ENCODE measurements around the gene PDE3A.
"Not testable (repeated sequence)": the region's sequence is repeated elsewhere in the genome, so short reads cannot be mapped to it uniquely, and the experiment has no call there.

Gene PDE3A

GRCh38 chr12:20368114-20368650, at the start of gene PDE3A:
Gene PDE3A (plus strand): TSS chr12:20368537. CDS start chr12:20369285, 748 bp downstream.
- no peak for DNase-seq (ENCODE audit: low spot score)

GRCh38 chr12:20319366-20319765, 49.0 kb upstream of the PDE3A start:
- DNase-seq (ENCODE audit: low spot score), result no peak

DNA sequence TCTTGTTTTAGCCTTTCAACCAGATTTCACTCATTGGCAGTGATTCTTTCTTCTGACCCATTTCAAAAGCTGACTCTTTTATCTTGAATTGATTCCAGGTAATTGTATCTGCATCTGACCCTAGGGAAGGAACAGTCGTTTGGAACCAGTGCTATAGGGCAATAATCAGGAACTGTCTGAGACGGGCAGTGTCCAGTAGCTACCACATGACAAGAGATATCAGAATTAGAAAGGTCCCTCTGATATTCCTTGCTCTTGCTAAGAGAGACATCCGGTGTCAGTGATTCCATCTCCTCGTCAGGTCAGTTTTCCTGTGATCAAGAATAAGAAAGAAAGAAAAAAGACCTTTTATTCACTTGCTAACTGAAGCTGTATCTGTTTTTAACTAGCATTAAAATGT, 47.8 kb upstream of the PDE3A start:
- no peak for DNase-seq (ENCODE audit: low spot score)

GRCh38 chr12:20330826-20331505, 37.4 kb upstream of the PDE3A start:
- not testable (repeated sequence) for DNase-seq (ENCODE audit: low spot score)

DNA sequence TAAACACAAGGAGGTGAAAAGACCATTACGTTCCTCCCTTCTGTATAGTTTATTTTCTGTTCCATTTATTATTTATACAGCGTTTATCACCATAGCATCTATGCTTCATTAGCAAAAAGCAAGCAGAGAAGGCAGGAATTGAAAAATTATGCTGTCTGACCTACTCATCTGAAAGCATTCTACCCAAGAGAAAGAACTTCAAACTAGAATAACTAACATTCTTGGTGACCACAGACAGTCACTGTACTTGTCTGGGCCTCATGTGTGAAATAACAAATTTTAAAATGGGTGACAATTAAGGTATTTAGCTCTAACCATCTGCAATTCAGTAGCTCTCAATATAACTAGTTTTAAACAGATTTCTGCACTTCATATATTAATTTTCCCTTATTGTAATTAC, 29.3 kb upstream of the PDE3A start:
- no peak for DNase-seq (ENCODE audit: low spot score)

- no peak for DNase-seq (ENCODE audit: low spot score)
Measured at GRCh38 chr12:20342111-20342510, 26.2 kb upstream of the PDE3A start.

DNA sequence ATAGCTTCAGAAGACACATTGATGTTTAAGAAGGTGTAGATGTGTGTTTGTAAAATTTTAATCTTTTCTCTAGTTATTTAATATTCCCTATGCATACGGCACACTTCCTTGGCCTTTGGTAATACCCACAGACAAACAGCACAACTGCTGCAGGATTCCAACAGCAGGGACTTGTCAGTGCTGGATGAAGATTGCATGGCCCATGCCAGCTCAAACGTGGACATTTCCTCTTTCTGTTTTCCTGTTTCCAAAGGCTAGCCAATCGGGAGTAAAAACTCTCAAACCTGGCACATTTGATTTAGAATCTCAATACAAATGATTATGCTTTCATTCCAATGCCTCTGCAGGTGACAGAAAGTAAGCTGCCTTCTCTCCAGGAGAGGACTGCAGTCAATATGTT, 22.5 kb upstream of the PDE3A start:
- DNase-seq (ENCODE audit: low spot score), result no peak

DNA sequence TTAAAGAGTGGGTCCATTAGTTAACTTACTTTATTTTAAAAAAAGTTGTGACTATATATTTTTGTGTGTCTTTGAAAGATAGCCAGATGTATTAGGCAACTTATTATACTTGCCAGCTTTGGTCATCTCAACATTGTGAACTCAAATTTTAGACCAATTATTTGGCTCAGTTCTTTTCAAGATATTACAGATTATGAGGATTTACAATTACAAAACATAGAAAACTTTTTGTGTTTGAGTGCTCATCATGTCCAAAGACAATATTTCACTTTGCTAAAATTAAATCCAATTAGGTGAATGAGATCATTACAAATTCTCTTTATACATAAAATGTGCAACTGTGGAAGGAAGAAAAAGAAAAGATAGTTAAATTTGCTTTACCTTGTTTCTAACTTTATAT, 18.3 kb upstream of the PDE3A start:
- DNase-seq (ENCODE audit: low spot score), result no peak

DNA sequence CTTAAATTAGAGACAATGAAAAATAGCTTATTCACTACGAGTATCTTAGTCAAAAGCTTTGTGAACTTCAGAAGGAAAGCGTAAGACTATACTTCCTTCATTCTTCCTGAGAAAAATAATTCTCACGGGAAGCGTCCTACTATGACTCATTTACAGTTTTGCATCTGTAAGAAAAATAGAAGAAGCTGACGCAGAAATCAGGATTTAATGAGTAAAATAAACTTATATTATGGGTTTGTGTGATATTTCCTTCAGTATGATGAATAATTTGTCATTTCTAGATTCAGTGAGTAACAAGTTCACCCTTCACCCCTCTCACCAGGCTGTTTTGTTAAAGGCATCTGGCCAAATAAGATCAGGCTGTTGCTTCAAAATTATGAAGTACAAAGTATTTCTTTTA, 17.8 kb upstream of the PDE3A start:
- DNase-seq (ENCODE audit: low spot score), result no peak

GRCh38 chr12:20351406-20351805, 16.9 kb upstream of the PDE3A start:
- no peak for DNase-seq (ENCODE audit: low spot score)

DNA sequence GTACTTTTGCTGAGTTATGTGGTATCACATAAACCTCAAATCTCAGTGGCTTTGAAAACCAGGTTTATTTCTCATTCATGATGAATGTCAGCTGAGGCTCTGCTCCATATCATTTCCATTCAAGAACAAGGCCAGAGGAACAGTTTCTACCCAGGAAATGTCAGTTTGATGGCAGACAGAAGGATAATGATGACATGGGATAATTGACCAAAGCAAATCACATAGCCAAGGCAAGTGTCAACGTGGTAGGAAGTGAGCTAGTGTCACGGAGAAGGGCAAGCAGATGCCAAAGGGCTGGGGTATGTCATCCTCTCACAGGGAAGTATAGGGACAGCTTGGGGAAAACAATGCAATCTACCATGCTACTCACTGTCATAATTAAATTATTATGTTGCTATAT, 12.3 kb upstream of the PDE3A start:
- no peak for DNase-seq (ENCODE audit: low spot score)

DNA sequence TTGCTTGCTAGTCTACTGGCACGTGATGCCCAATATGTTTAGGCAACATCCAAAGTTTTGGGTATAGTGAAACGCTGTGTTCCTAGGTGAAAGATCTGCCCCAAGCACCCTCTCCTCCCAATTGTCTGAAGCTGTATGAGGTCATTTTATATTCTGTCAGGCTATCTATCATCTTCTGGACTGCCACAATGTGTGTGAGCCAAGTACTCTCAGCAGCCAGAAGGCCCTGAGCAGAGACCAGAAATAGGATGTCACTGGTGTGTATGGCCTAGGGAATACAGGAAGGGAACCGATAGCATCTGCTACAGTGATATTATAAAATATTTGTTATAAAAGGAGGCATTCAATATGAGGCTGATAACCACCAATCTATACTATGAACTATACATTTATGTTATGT, 7.9 kb upstream of the PDE3A start:
- no peak for DNase-seq (ENCODE audit: low spot score)

DNA sequence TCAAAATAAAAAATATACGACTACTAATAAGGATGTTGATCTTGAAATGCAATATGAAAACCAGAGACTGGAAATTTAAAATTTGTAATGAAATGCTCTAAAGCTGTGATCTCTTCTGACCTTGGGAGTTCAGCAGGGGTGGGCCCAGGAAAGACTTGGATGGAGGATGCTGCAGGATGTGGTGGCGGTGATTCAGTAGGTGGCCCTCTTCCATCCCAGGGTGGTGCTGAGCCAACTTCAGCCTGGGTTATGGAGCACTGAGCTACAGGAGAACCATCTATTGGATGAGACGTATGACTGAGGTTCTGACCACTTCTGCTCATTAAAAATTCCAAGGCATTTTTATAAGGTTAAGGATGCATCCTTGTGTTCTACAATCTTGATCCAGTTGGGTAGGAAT, 6.9 kb upstream of the PDE3A start:
- DNase-seq (ENCODE audit: low spot score), result no peak

DNA sequence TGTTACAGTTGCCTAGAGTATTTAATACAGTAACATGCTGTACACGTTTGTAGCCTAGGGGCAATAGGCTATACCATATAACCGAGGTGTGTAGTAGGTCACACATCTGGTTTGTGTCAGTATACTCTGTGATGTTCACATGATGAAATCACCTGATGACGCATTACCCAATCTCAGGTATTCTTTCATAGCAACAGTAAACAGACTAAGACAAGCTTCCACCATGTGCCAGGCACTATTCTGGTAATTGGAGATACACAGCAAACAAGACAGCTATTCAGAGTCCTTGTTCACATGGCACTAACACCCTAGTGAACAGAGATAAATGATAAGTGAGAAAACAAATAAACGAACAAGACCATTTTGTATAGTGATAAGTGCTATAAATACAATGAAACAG, 3.8 kb upstream of the PDE3A start:
- no peak for DNase-seq (ENCODE audit: low spot score)

GRCh38 chr12:20366776-20367409, 1.4 kb upstream of the PDE3A start:
- no peak for DNase-seq (ENCODE audit: low spot score)

DNA sequence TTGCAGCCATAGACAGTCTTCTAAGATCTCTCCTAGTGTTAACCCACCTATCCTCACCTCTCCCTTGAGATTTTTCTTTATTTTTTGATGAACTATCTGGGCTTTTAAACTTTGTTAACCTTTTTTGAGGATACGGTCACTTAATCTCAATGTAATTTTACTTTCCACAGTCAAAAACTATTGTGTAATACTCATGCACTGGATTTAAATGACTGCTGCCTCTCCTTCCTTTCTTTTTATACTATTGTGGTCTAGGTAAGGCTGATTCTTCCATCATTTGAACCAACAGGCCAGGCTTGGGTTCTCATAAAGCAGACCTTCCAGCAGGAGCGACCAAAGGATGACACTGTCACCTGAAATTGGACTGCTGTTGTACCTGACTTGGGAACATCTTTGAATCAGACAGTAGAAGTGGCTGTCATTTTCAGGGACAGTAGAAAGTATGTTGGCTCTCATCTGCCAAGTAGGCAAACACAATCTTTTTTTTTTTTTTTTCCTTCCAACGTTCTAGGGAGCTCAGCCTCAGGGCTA, 689 bp upstream of the PDE3A start:
- DNase-seq (ENCODE audit: low spot score), result no peak

DNA sequence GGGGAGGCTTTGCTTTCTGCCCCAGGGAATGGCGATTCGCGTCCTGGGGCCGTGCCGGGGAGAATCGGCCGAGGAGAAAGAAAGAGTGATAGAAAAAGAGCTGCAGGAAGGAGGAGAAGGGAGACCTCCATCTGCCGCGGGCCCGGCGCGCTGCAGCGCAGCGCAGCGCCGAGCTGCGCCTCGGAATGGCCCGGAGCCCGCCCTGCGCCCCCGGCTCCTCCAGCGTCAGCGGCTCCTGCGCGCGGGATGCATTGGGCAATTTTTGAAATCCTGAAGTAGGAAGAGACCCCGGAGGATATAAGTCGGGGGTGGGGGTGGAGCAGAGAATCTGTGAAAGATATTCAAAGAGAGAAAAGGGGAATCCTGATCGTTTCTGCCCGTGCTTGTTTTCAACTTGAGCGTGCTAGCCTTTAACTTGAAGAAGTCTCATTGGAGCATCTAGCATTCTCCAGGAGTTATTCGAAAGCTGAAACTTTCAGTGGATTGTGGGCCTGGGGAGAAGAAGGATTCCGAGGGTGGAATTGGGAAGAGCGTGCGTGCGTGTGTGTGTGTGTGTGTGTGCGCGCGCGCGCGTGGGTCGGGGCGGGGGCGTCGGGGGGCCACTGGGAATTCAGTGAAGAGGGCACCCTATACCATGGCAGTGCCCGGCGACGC, 441 bp downstream of the PDE3A start:
- no peak for DNase-seq (ENCODE audit: low spot score)

DNA sequence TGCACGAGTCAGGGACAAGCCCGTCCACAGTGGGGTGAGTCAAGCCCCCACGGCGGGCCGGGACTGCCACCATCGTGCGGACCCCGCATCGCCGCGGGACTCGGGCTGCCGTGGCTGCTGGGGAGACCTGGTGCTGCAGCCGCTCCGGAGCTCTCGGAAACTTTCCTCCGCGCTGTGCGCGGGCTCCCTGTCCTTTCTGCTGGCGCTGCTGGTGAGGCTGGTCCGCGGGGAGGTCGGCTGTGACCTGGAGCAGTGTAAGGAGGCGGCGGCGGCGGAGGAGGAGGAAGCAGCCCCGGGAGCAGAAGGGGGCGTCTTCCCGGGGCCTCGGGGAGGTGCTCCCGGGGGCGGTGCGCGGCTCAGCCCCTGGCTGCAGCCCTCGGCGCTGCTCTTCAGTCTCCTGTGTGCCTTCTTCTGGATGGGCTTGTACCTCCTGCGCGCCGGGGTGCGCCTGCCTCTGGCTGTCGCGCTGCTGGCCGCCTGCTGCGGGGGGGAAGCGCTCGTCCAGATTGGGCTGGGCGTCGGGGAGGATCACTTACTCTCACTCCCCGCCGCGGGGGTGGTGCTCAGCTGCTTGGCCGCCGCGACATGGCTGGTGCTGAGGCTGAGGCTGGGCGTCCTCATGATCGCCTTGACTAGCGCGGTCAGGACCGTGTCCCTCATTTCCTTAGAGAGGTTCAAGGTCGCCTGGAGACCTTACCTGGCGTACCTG, 1.1 kb downstream of the PDE3A start:
- DNase-seq (ENCODE audit: low spot score), result no peak

DNA sequence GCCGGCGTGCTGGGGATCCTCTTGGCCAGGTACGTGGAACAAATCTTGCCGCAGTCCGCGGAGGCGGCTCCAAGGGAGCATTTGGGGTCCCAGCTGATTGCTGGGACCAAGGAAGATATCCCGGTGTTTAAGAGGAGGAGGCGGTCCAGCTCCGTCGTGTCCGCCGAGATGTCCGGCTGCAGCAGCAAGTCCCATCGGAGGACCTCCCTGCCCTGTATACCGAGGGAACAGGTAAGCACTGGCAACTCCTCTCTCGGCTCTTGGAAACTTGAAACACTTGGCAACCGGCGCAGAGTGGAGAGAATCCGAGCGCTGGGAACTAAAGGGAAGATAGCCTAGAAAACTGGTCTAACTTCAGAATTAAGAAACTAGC, 1.7 kb downstream of the PDE3A start:
- no peak for DNase-seq (ENCODE audit: low spot score)

- DNase-seq (ENCODE audit: low spot score), result no peak
Measured at GRCh38 chr12:20370866-20371519, 2.7 kb downstream of the PDE3A start.

- no peak for DNase-seq (ENCODE audit: low spot score)
Measured at GRCh38 chr12:20372326-20373096, 4.2 kb downstream of the PDE3A start.

All from NAMALWA (cell line).